NCI-H128 (cell line): ENCODE results near the gene AHDC1.
A peak's percentile ranks its signal among the peaks of the same experiment; 100 is the strongest.

Source experiments
- DNase-seq: peaks from one replicate; lab custom pipeline; 2025; ENCODE audit not compliant: unreplicated experiment; lab: John Stamatoyannopoulos, UW

AHDC1 gene

GRCh38 chr1:27536010-27536757 is 67.8 kb downstream of the AHDC1 start:
- no peak for DNase-seq

GRCh38 chr1:27535386-27535785 is 68.6 kb downstream of the AHDC1 start:
- DNase-seq = no peak

GRCh38 chr1:27531959-27532685 is 71.8 kb downstream of the AHDC1 start:
- DNase-seq = no peak

- DNase-seq = no peak
These were observed 73.8 kb downstream of the AHDC1 start for GRCh38 chr1:27530192-27530591.

- DNase-seq = no peak
These were observed 74.3 kb downstream of the AHDC1 start for GRCh38 chr1:27529704-27530018.

- DNase-seq = peak; percentile 46
These were observed 74.9 kb downstream of the AHDC1 start for GRCh38 chr1:27528818-27529703.

GRCh38 chr1:27527890-27528817 is 75.8 kb downstream of the AHDC1 start:
- DNase-seq = peak; percentile 96

- peak; percentile 90 for DNase-seq
These were observed 76.6 kb downstream of the AHDC1 start for GRCh38 chr1:27527223-27527889.

GRCh38 chr1:27526569-27527222 is 77.2 kb downstream of the AHDC1 start:
- no peak for DNase-seq

- peak; percentile 26 for DNase-seq
These were observed 78.4 kb downstream of the AHDC1 start for GRCh38 chr1:27525296-27526272.

- no peak for DNase-seq
These were observed 80.5 kb downstream of the AHDC1 start for GRCh38 chr1:27523337-27524020.

GRCh38 chr1:27522432-27523336 is 81.3 kb downstream of the AHDC1 start:
- DNase-seq = no peak

GRCh38 chr1:27521861-27522431 is 82.0 kb downstream of the AHDC1 start:
- no peak for DNase-seq

GRCh38 chr1:27521336-27521831 is 82.6 kb downstream of the AHDC1 start:
- DNase-seq = no peak

- no peak for DNase-seq
These were observed 83.3 kb downstream of the AHDC1 start for GRCh38 chr1:27520651-27521050.
